Kidney (tissue), 14 donors: ENCODE measurements around the gene RELT. TPM values are rescaled to one million over a fixed set of nuclear protein-coding genes. Genes with fewer than 3 reads are reported as not detected.
A peak's percentile ranks its signal among the peaks of the same experiment; 100 is the strongest.

ENCODE experiments used
- DNase-seq, 5 donors: peaks; one replicate each; pipeline ENCODE4 v3.0.0-alpha.2; 2013 to 2020
- FAIRE-seq: peaks from 2 replicates; lab custom pipeline; 2012; peaks lifted over from hg19 to GRCh38; lab: Jason Lieb, UNC
- H3K27ac ChIP-seq, 2 donors: one replicate each; pipeline ENCODE4 v1.7.0; 2013; ENCODE audit warnings: low read depth in 2 of 2, low read length in 2 of 2, inconsistent platforms in 1 of 2
- H3K27me3 ChIP-seq: one replicate; pipeline ENCODE4 v1.7.1; 2013; ENCODE audit warnings: low read length, inconsistent platforms; ENCODE audit not compliant: control insufficient read depth, insufficient read depth
- H3K36me3 ChIP-seq, 3 donors: one replicate each; pipeline versions ENCODE4 v1.7.0 to v1.7.1; 2013; ENCODE audit warnings: low read length in 3 of 3, control low read depth in 1 of 3, inconsistent platforms in 1 of 3; ENCODE audit not compliant: insufficient read depth in 3 of 3, control insufficient read depth in 2 of 3
- H3K4me1 ChIP-seq, 3 donors: one replicate each; pipeline versions ENCODE4 v1.7.0 to v1.7.1; 2013; ENCODE audit warnings: low read length in 3 of 3, inconsistent platforms in 1 of 3, low read depth in 1 of 3; ENCODE audit not compliant: control insufficient read depth in 2 of 3, insufficient read depth in 2 of 3
- H3K4me3 ChIP-seq, 3 donors: one replicate each; pipeline versions ENCODE4 v1.7.0 to v1.8.1; 2013; ENCODE audit warnings: low read length in 3 of 3, control low read depth in 1 of 3, inconsistent platforms in 1 of 3
- H3K9ac ChIP-seq, 3 donors: one replicate each; pipeline versions ENCODE4 v1.7.0 to v1.7.1; 2013; ENCODE audit warnings: low read length in 3 of 3, control low read depth in 1 of 3, inconsistent platforms in 1 of 3
- H3K9me3 ChIP-seq, 3 donors: one replicate each; pipeline versions ENCODE4 v1.7.0 to v1.7.1; 2013; ENCODE audit warnings: low read length in 3 of 3, control low read depth in 1 of 3, inconsistent platforms in 1 of 3; ENCODE audit not compliant: control insufficient read depth in 2 of 3, insufficient read depth in 1 of 3
- CTCF ChIP-seq: IDR thresholded peaks from 3 replicates; pipeline ENCODE4 v1.5.1; 2012; ENCODE audit warnings: mild to moderate bottlenecking, moderate library complexity, borderline replicate concordance; ENCODE audit not compliant: insufficient read depth; ENCODE audit errors: extremely low read depth
- intact Hi-C: fragments of 100-400 bp; cut with DNase I; formaldehyde crosslinking; loops from one replicate; pipeline ENCODE4 v1.11.1; 2022
- polyA plus RNA-seq: library from polyadenylated mRNA; stranded (reverse); fragments of 350-450 nt; fragmentation: Illumina TruSeq; extraction: RNeasy Lipid Tissue Mini Kit (QIAGEN cat#74804); gene quantifications from one replicate; pipeline ENCODE4 v1.2.3, GENCODE V29; 2014; ENCODE audit warnings: low read depth, low replicate concordance; ENCODE audit not compliant: insufficient read depth
- total RNA-seq: library from RNA; stranded (reverse); fragmentation: NEBNext Ultra II Directional; extraction: Animal tissue kit (Norgen Biotek cat#: 25700); gene quantifications from one replicate; pipeline ENCODE4 v1.2.1, GENCODE V29; 2021
- donor health status: control.
- donor health status: control.
- donor health status: control.
- donor health status: control.
- donor health status: control.
- donor health status: DM: yes; HTN: yes; CAD: no.
- donor health status: Normal renal cell carcinoma (clear cell type).

RELT gene
- total and polyA plus RNA-seq, 2 donors from 2014 or later, result 1.0 to 8.7 TPM

GRCh38 chr11:73372375-73372993 lies 3.7 kb upstream of the RELT start:
- no peak for FAIRE-seq
- Histone ChIP-seq H3K4me3 (no peak overlapping the region), H3K9me3 (no peaks in the 10 kb centered on the region), H3K36me3 (peaks cover 0 to 4% (median 0%) of the 10 kb centered on the region in 3 donors), H3K27ac (no peak overlapping the region), H3K4me1 (peaks cover 0 to 10% (median 0%) of the 10 kb centered on the region in 3 donors), H3K27me3 (no peaks in the 10 kb centered on the region), H3K9ac (peak overlapping the region in 1 of 3 donors; percentile 2)
- no peak for DNase-seq
- no peak for TF ChIP-seq CTCF
- intact Hi-C loops, result no loop called here

GRCh38 chr11:73374151-73374550 lies 2.0 kb upstream of the RELT start:
- Histone ChIP-seq H3K36me3 (no peaks in the 10 kb centered on the region), H3K27me3 (no peaks in the 10 kb centered on the region), H3K27ac (no peak overlapping the region), H3K9ac (no peak overlapping the region), H3K9me3 (no peaks in the 10 kb centered on the region), H3K4me1 (peaks cover 0 to 10% (median 0%) of the 10 kb centered on the region in 3 donors), H3K4me3 (no peak overlapping the region)
- TF ChIP-seq CTCF, result no peak
- FAIRE-seq (no peak), DNase-seq (no peak)
- intact Hi-C loops, result no loop called here

GRCh38 chr11:73375830-73376159 lies 404 bp upstream of the RELT start:
- peak overlapping the region in 1 of 3 donors; percentile 75 for H3K9ac ChIP-seq

More at GRCh38 chr11:73375830-73376159, 404 bp upstream of the RELT start:
- H3K27ac ChIP-seq, result peak overlapping the region; percentile 71 to 76
- H3K4me3 ChIP-seq, result peak overlapping the region in 1 of 3 donors; percentile 30
- intact Hi-C loops, result no loop called here
- no peaks in the 10 kb centered on the region for H3K9me3 ChIP-seq
- TF ChIP-seq CTCF, result no peak
- DNase-seq, result no peak
- FAIRE-seq, result no peak
- H3K36me3 ChIP-seq, result no peaks in the 10 kb centered on the region
- no peaks in the 10 kb centered on the region for H3K27me3 ChIP-seq
- H3K4me1 ChIP-seq, result peaks cover 0 to 10% (median 0%) of the 10 kb centered on the region in 3 donors
